ENCODE measurements around the gene CSF3R. TPM values are rescaled to one million over a fixed set of nuclear protein-coding genes. Genes with fewer than 3 reads are reported as not detected.

Gene CSF3R
- total and polyA plus RNA-seq, 9 of the 15 experiments (the other 6 are each of a cell fraction or from before 2014, with no cell fraction given), result 0.21 to 0.86 (median 0.40) TPM; not detected in 1

- TF ChIP-seq NR4A1 (CRISPR knock-in tag; IDR thresholded peaks at IDR 0.05) (no peak), NR4A1 (tag; IDR thresholded peaks at IDR 0.05) (no peak)
Measured at GRCh38 chr1:36486439-36487335, 4.0 kb upstream of the CSF3R start (continued).

- intact Hi-C loops (cut with micrococcal nuclease) (no loop called here), in situ Hi-C loops (cut with MboI) (no loop called here)
- Histone ChIP-seq H3K4me1 (replicated peaks in 1 of 2; ENCODE audit: control insufficient read depth in 2 of 2, insufficient read depth in 2 of 2, low read length in 2 of 2) (peaks cover 36 to 37% of the 10 kb centered on the region in 2 experiments), H3K4me2 (ENCODE audit: insufficient read depth, low read length) (no peak overlapping the region), H4K20me1 (replicated peaks; ENCODE audit: control insufficient read depth, insufficient read depth, low read length) (no peaks in the 10 kb centered on the region), H3K9me3 (replicated peaks; ENCODE audit: control insufficient read depth, insufficient read depth, low read depth, low read length) (no peaks in the 10 kb centered on the region), H3K9me1 (ENCODE audit: control insufficient read depth, insufficient read depth, low read length) (no peaks in the 10 kb centered on the region), H3K4me3 (no peak overlapping the region), H3K79me2 (ENCODE audit: control insufficient read depth, insufficient read depth, low read length) (no peaks in the 10 kb centered on the region), H3K27ac (ENCODE audit: extremely low read depth, low read depth, low read length) (no peak overlapping the region), H3K27me3 (ENCODE audit: control insufficient read depth in 2 of 2, insufficient read depth in 2 of 2, low read length in 2 of 2) (no peaks in the 10 kb centered on the region), H3K36me3 (ENCODE audit: control insufficient read depth, insufficient read depth, low read length) (no peaks in the 10 kb centered on the region), H3K9ac (ENCODE audit: insufficient read depth in 1 of 2, low read depth in 2 of 2, low read length in 2 of 2) (no peak overlapping the region), H2AFZ (ENCODE audit: low read depth, low read length) (no peak overlapping the region)
- FAIRE-seq (no peak), ATAC-seq (no peak), DNase-seq (ENCODE audit: extremely low read depth in 1 of 4, low spot score in 3 of 4) (no peak)
- WGBS (ENCODE audit: insufficient coverage, low coverage, missing lambda C conversion rate), result 96% methylated on average over 2 of the region's 2 CpGs
- ChIA-PET CTCF (ENCODE audit: low intra/inter-chr PET ratio) (no interaction called here), POLR2A (interaction anchor here (0.6 to 2.2 kb wide), 3 partner anchors 11 to 625 kb away, joined by 3 to 8 read pairs (median 4); no protein-coding TSS in a partner anchor)
- TF ChIP-seq PCBP2 (IDR thresholded peaks at IDR 0.05; ENCODE audit: low read depth, low read length, poor library complexity, severe bottlenecking) (no peak), NFE2L1 (tag; IDR thresholded peaks at IDR 0.05; ENCODE audit: borderline replicate concordance, low read depth) (no peak), ZNF12 (CRISPR knock-in tag; IDR thresholded peaks at IDR 0.05) (no peak), ZKSCAN1 (IDR thresholded peaks at IDR 0.05; ENCODE audit: low read depth, low read length) (peak; percentile 91), GTF2F1 (IDR thresholded peaks at IDR 0.05; ENCODE audit: low read depth, low read length) (no peak), E2F5 (CRISPR knock-in tag; IDR thresholded peaks at IDR 0.05) (no peak)
- no TSS peak for BruUV-seq (replicated peaks)
Measured at GRCh38 chr1:36486093-36486438, 3.4 kb upstream of the CSF3R start.

Data from K562 (cell line).